Parathyroid adenoma (tissue), 2 donors: Measurements from ENCODE around the gene PRPF18.
A peak's percentile ranks its signal among the peaks of the same experiment; 100 is the strongest.

Experiments used
- H2AFZ ChIP-seq: fragments of 300-600 bp; sonication (generic); one replicate; pipeline ENCODE4 v1.7.0; 2017; ENCODE audit warnings: antibody characterized with exemption, mild to moderate bottlenecking
- H3K27ac ChIP-seq: fragments of 300-600 bp; sonication (generic); one replicate; pipeline ENCODE4 v1.7.0; 2017
- H3K27me3 ChIP-seq: fragments of 300-600 bp; sonication (generic); one replicate; pipeline ENCODE4 v1.7.0; 2017; ENCODE audit warnings: low read length; ENCODE audit not compliant: control insufficient read depth, insufficient read depth
- H3K36me3 ChIP-seq: fragments of 300-600 bp; sonication (generic); one replicate; pipeline ENCODE4 v1.7.0; 2017; ENCODE audit warnings: low read length; ENCODE audit not compliant: control insufficient read depth, insufficient read depth
- H3K4me1 ChIP-seq: fragments of 300-600 bp; sonication (generic); one replicate; pipeline ENCODE4 v1.7.0; 2017; ENCODE audit warnings: control low read depth
- H3K4me2 ChIP-seq: fragments of 300-600 bp; sonication (generic); one replicate; pipeline ENCODE4 v1.7.0; 2017; ENCODE audit warnings: low read length
- H3K4me3 ChIP-seq: fragments of 300-600 bp; sonication (generic); one replicate; pipeline ENCODE4 v1.7.0; 2017; ENCODE audit warnings: low read depth, low read length
- H3K79me2 ChIP-seq: fragments of 300-600 bp; sonication (generic); one replicate; pipeline ENCODE4 v1.7.0; 2017; ENCODE audit warnings: control low read depth
- H3K9ac ChIP-seq: fragments of 300-600 bp; sonication (generic); one replicate; pipeline ENCODE4 v1.7.0; 2017; ENCODE audit warnings: mild to moderate bottlenecking
- H3K9me3 ChIP-seq: fragments of 300-600 bp; sonication (generic); one replicate; pipeline ENCODE4 v1.7.0; 2017; ENCODE audit warnings: low read length; ENCODE audit not compliant: control insufficient read depth
- TF ChIP-seq, protein P1 (sequence below): fragments of 300-600 bp; sonication (generic); IDR thresholded peaks from one replicate; pipeline ENCODE4 v1.7.0; 2017; ENCODE audit warnings: antibody characterized with exemption, mild to moderate bottlenecking
- donor health status: primary hyperparathyroidism.

The PRPF18 gene

DNA sequence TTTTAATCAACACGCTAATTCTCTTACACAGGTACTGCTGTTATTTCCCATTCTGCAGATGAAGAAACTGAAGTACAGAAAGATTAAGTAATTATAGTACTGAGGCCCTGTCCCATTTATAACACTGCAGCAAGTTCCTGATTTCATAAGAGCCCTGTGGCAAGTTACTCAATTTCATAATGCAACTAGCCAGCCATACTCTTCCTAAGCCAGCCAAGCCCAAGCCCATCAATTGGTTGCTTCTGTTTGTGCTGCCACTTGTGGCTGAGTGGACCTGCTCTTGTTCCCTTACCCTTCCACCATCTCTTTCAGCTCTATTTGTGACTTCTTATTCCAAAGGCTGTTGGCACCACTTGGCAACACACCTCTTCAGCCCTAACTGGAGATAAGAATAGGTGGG is 19.7 kb upstream of the PRPF18 start:
- H3K27ac ChIP-seq: no peak overlapping the region
- no peak overlapping the region for H2AFZ ChIP-seq

DNA sequence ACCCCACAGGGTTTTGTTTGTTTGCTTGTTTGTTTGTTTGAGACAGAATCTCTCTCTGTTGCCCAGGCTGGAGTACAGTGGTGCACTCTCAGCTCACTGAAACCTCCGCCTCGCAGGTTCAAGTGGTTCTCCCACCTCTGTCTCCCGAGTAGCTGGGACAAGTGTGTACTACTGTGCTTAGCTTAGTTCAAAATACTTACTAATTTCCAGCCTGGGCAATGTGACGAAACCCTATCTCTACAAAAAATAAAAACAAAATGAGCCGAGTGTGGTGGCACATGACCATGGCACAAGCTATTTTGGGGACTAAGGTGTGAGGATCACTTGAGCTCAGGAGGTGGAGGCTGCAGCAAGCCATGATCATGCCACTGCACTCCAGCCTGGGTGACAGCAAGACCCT is 15.2 kb upstream of the PRPF18 start:
- Histone ChIP-seq H3K4me1 (no peaks in the 10 kb centered on the region), H3K9me3 (no peaks in the 10 kb centered on the region), H3K36me3 (no peaks in the 10 kb centered on the region), H2AFZ (no peak overlapping the region), H3K27ac (no peak overlapping the region), H3K4me2 (no peak overlapping the region), H3K9ac (no peak overlapping the region), H3K4me3 (no peak overlapping the region), H3K27me3 (no peaks in the 10 kb centered on the region), H3K79me2 (no peaks in the 10 kb centered on the region)
- TF ChIP-seq, protein P1, sequence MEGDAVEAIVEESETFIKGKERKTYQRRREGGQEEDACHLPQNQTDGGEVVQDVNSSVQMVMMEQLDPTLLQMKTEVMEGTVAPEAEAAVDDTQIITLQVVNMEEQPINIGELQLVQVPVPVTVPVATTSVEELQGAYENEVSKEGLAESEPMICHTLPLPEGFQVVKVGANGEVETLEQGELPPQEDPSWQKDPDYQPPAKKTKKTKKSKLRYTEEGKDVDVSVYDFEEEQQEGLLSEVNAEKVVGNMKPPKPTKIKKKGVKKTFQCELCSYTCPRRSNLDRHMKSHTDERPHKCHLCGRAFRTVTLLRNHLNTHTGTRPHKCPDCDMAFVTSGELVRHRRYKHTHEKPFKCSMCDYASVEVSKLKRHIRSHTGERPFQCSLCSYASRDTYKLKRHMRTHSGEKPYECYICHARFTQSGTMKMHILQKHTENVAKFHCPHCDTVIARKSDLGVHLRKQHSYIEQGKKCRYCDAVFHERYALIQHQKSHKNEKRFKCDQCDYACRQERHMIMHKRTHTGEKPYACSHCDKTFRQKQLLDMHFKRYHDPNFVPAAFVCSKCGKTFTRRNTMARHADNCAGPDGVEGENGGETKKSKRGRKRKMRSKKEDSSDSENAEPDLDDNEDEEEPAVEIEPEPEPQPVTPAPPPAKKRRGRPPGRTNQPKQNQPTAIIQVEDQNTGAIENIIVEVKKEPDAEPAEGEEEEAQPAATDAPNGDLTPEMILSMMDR: no peak

More for the DNA sequence above, 19.7 kb upstream of the PRPF18 start:
- Histone ChIP-seq H3K9me3 (no peaks in the 10 kb centered on the region), H3K36me3 (no peaks in the 10 kb centered on the region), H3K9ac (no peak overlapping the region), H3K4me3 (no peak overlapping the region), H3K79me2 (no peaks in the 10 kb centered on the region), H3K4me1 (no peaks in the 10 kb centered on the region), H3K27me3 (no peaks in the 10 kb centered on the region), H3K4me2 (no peak overlapping the region)
- TF ChIP-seq, protein P1: no peak

DNA sequence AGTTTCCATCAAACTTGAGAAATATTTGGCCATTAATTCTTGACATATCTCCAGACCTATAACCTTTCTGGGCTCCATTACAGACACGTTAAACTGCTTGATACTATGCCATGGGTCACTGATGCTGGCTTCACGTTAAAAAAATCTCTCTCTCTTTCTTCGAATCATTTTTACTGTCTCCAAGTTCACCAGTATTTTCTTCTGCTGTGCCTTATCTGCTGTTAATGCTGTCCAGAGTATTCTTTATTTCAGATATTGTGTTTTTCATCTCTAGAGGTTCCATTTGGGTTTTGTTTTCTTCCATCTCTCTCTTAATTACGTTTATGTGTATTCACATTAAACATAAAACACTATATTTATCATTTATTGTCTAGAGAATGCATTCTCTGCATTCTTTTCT is 12.8 kb upstream of the PRPF18 start:
- H3K27me3 ChIP-seq: no peaks in the 10 kb centered on the region
- no peaks in the 10 kb centered on the region for H3K9me3 ChIP-seq
- H3K4me2 ChIP-seq: no peak overlapping the region
- no peak overlapping the region for H3K27ac ChIP-seq
- H2AFZ ChIP-seq: no peak overlapping the region
- no peaks in the 10 kb centered on the region for H3K36me3 ChIP-seq
- H3K9ac ChIP-seq: no peak overlapping the region
- no peak overlapping the region for H3K4me3 ChIP-seq
- no peaks in the 10 kb centered on the region for H3K4me1 ChIP-seq
- H3K79me2 ChIP-seq: no peaks in the 10 kb centered on the region
- TF ChIP-seq, protein P1: no peak

DNA sequence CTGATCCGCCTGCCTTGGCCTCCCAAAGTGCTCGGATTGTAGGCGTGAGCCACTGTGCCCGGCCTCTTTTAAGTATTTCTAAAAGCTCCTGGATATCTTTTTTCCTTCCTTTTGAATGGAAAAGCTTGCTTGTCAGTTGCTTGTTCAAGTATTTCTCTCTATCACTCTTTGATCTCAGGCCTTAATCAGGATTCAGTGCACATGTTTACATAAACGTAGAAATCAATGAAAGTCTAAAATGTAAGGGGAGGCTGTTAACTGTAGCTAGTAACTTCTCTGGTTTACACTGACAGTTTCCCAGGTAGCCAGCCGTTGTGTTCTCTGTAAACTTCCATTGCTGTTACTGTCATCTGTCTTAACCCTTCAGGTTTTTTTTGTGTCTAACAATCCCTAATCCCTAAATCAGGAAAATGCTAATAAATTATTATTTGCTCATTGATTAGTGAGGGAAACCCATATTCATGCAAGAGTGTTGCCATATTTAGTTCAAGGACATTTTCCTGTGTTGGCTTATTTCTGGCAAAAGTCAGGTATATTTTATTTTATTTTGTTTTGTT is 1.5 kb upstream of the PRPF18 start:
- Histone ChIP-seq H3K4me2 (no peak overlapping the region), H3K4me1 (peaks cover 5% of the 10 kb centered on the region), H3K9ac (no peak overlapping the region), H3K36me3 (no peaks in the 10 kb centered on the region), H3K79me2 (peaks cover 25% of the 10 kb centered on the region), H3K4me3 (no peak overlapping the region), H3K27me3 (no peaks in the 10 kb centered on the region), H2AFZ (no peak overlapping the region), H3K27ac (no peak overlapping the region), H3K9me3 (no peaks in the 10 kb centered on the region)
- TF ChIP-seq, protein P1: no peak

DNA sequence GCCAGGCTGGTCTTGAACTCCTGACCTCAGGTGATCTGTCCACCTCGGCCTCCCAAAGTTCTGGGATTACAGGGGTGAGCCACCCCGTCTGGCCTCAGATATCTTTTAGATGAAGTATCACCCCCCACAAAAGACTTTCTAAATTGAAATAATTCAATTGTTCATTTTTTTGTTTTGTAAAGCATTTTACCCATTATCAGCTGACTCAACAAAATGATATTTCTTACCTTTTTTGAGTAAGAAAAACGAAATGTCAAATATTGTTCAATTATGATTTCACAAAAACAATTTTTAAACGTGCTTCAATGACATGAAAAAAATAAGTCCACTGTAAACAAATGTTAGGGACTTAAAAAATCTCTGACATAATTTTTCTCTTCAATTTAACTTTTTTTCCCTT is 822 bp upstream of the PRPF18 start:
- no peak overlapping the region for H3K27ac ChIP-seq
- H3K27me3 ChIP-seq: no peaks in the 10 kb centered on the region
- H3K79me2 ChIP-seq: peaks cover 25% of the 10 kb centered on the region
- H3K4me2 ChIP-seq: no peak overlapping the region
- H3K4me3 ChIP-seq: no peak overlapping the region
- H3K9me3 ChIP-seq: no peaks in the 10 kb centered on the region
- H2AFZ ChIP-seq: peak overlapping the region; percentile 93
- H3K36me3 ChIP-seq: no peaks in the 10 kb centered on the region
- no peak overlapping the region for H3K9ac ChIP-seq
- H3K4me1 ChIP-seq: peaks cover 5% of the 10 kb centered on the region
- TF ChIP-seq, protein P1: no peak
